ENCODE results near the gene GNA12.

- no peak for TF ChIP-seq CTCF (IDR thresholded peaks at IDR 0.05)
- TF ChIP-seq POLR2A (IDR thresholded peaks at IDR 0.05) = no peak
Observed at GRCh38 chr7:2714636-2715035, 129.5 kb downstream of the GNA12 start.

Data from thyroid gland (tissue), 4 donors.